Uterus (tissue), 2 donors: Measurements from ENCODE around the gene ATP9B.
"Not testable (repeated sequence)": the region's sequence is repeated elsewhere in the genome, so short reads cannot be mapped to it uniquely, and the experiment has no call there.

Experiments
- POLR2A ChIP-seq, 2 donors: fragments of 450-650 bp; IDR thresholded peaks; one replicate each; pipeline ENCODE4 v1.6.1; 2016; ENCODE audit warnings: antibody characterized with exemption in 2 of 2, mild to moderate bottlenecking in 1 of 2, moderate library complexity in 1 of 2
- TF ChIP-seq, protein P1 (sequence below), 4 experiments: fragments of 200-600 bp in 2 of 4; fragments of 450-650 bp in 2 of 4; sonication (generic) in 2 of 4; IDR thresholded peaks; one replicate each; pipeline ENCODE4 v1.5.1; 2016 to 2019; ENCODE audit warnings: antibody characterized with exemption in 4 of 4, mild to moderate bottlenecking in 2 of 4, moderate library complexity in 1 of 4

GRCh38 chr18:79172331-79172730 lies 103.1 kb downstream of the ATP9B start:
- not testable (repeated sequence) for TF ChIP-seq POLR2A (IDR thresholded peaks at IDR 0.05)
- TF ChIP-seq, protein P1, sequence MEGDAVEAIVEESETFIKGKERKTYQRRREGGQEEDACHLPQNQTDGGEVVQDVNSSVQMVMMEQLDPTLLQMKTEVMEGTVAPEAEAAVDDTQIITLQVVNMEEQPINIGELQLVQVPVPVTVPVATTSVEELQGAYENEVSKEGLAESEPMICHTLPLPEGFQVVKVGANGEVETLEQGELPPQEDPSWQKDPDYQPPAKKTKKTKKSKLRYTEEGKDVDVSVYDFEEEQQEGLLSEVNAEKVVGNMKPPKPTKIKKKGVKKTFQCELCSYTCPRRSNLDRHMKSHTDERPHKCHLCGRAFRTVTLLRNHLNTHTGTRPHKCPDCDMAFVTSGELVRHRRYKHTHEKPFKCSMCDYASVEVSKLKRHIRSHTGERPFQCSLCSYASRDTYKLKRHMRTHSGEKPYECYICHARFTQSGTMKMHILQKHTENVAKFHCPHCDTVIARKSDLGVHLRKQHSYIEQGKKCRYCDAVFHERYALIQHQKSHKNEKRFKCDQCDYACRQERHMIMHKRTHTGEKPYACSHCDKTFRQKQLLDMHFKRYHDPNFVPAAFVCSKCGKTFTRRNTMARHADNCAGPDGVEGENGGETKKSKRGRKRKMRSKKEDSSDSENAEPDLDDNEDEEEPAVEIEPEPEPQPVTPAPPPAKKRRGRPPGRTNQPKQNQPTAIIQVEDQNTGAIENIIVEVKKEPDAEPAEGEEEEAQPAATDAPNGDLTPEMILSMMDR (IDR thresholded peaks at IDR 0.05), result not testable (repeated sequence)
